Posterior vena cava (tissue), 2 donors: ENCODE results near the gene PARS2. TPM values are rescaled to one million over a fixed set of nuclear protein-coding genes. Genes with fewer than 3 reads are reported as not detected.
A peak's percentile ranks its signal among the peaks of the same experiment; 100 is the strongest.

ENCODE experiments used
- DNase-seq: peaks from one replicate; pipeline ENCODE4 v3.0.0-alpha.2; 2020; ENCODE audit warnings: low spot score
- intact Hi-C, 2 donors: fragments of 100-400 bp; cut with DNase I; formaldehyde crosslinking; loops; one replicate each; pipeline versions ENCODE4 v1.14.1 to v1.14.2; 2022 to 2023
- total RNA-seq, 2 donors: library from RNA; stranded (reverse); fragmentation: NEBNext Ultra II Directional; extraction: Animal tissue kit (Norgen Biotek cat#: 25700); gene quantifications; one replicate each; pipeline ENCODE4 v1.2.1, GENCODE V29; 2021
- donor health status: DM: yes; HTN: yes; CAD: no.
- donor health status: DM: yes; HTN: yes; CAD: no.

Gene PARS2
- total RNA-seq, 2 donors from 2014 or later = 2.3 to 2.8 TPM

- DNase-seq = no peak
These were observed 19.6 kb downstream of the PARS2 start for GRCh38 chr1:54744696-54745095.

GRCh38 chr1:54743416-54744226 lies 20.7 kb downstream of the PARS2 start:
- DNase-seq = no peak
- intact Hi-C loops = no loop called here

More at GRCh38 chr1:54744696-54745095, 19.6 kb downstream of the PARS2 start:
- intact Hi-C loops = no loop called here

GRCh38 chr1:54742282-54742681 lies 22.0 kb downstream of the PARS2 start:
- no peak for DNase-seq
- intact Hi-C loops = no loop called here

GRCh38 chr1:54741531-54741930 lies 22.8 kb downstream of the PARS2 start:
- DNase-seq = no peak
- intact Hi-C loops = no loop called here

- no peak for DNase-seq
- intact Hi-C loops = no loop called here
These were observed 26.1 kb downstream of the PARS2 start for GRCh38 chr1:54738244-54738643.

GRCh38 chr1:54736685-54737084 lies 27.6 kb downstream of the PARS2 start:
- DNase-seq = no peak
- intact Hi-C loops = no loop called here

GRCh38 chr1:54728027-54728426 lies 36.3 kb downstream of the PARS2 start:
- intact Hi-C loops = no loop called here
- no peak for DNase-seq

GRCh38 chr1:54724771-54725170 lies 39.6 kb downstream of the PARS2 start:
- intact Hi-C loops = no loop called here
- no peak for DNase-seq

GRCh38 chr1:54723985-54724384 lies 40.3 kb downstream of the PARS2 start:
- intact Hi-C loops = no loop called here
- no peak for DNase-seq

GRCh38 chr1:54721719-54722118 lies 42.6 kb downstream of the PARS2 start:
- DNase-seq = no peak
- intact Hi-C loops = no loop called here

- intact Hi-C loops = no loop called here
- DNase-seq = no peak
These were observed 47.9 kb downstream of the PARS2 start for GRCh38 chr1:54716299-54717047.

- DNase-seq = peak; percentile 96
- intact Hi-C loops = no loop called here
These were observed 48.6 kb downstream of the PARS2 start, which contains the start of gene TTC4 for GRCh38 chr1:54715493-54716298. TTC4 (plus strand) TSS chr1:54715861; CDS start chr1:54715909, 48 bp downstream.

- DNase-seq = no peak
- intact Hi-C loops = no loop called here
These were observed 49.3 kb downstream of the PARS2 start for GRCh38 chr1:54714881-54715492.

GRCh38 chr1:54711536-54711935 lies 52.8 kb downstream of the PARS2 start:
- intact Hi-C loops = no loop called here
- no peak for DNase-seq

GRCh38 chr1:54710841-54711240 lies 53.5 kb downstream of the PARS2 start:
- intact Hi-C loops = no loop called here
- no peak for DNase-seq

GRCh38 chr1:54710434-54710833 lies 53.9 kb downstream of the PARS2 start:
- intact Hi-C loops = no loop called here
- no peak for DNase-seq

GRCh38 chr1:54709547-54710292 lies 54.6 kb downstream of the PARS2 start:
- DNase-seq = no peak
- intact Hi-C loops = no loop called here

- intact Hi-C loops = no loop called here
- no peak for DNase-seq
These were observed 55.9 kb downstream of the PARS2 start for GRCh38 chr1:54708385-54708784.
